Sciatic nerve (tissue), 2 donors: ENCODE measurements around the gene REEP6. TPM values are rescaled to one million over a fixed set of nuclear protein-coding genes. Genes with fewer than 3 reads are reported as not detected.

Experiments
- ATAC-seq: fragments of 200-7000 bp; cut with Tn5 transposase; one replicate; pipeline ENCODE4 v1.9.1; 2020; ENCODE audit warnings: mild to moderate bottlenecking, moderate library complexity
- DNase-seq: peaks from one replicate; pipeline ENCODE4 v3.0.0-alpha.2; 2020; ENCODE audit warnings: low spot score
- intact Hi-C: fragments of 100-400 bp; cut with DNase I; formaldehyde crosslinking; loops from one replicate; pipeline ENCODE4 v1.14.2; 2022
- total RNA-seq: library from RNA; stranded (reverse); fragmentation: NEBNext Ultra II Directional; extraction: Animal tissue kit (Norgen Biotek cat#: 25700); gene quantifications from one replicate; pipeline ENCODE4 v1.2.1, GENCODE V29; 2021
- donor health status: DM: no; HTN: no; CAD: no.
- donor health status: DM: no; HTN: no; CAD: no.

REEP6 gene
- total RNA-seq, 1 donor from 2014 or later: 3.9 TPM

DNA sequence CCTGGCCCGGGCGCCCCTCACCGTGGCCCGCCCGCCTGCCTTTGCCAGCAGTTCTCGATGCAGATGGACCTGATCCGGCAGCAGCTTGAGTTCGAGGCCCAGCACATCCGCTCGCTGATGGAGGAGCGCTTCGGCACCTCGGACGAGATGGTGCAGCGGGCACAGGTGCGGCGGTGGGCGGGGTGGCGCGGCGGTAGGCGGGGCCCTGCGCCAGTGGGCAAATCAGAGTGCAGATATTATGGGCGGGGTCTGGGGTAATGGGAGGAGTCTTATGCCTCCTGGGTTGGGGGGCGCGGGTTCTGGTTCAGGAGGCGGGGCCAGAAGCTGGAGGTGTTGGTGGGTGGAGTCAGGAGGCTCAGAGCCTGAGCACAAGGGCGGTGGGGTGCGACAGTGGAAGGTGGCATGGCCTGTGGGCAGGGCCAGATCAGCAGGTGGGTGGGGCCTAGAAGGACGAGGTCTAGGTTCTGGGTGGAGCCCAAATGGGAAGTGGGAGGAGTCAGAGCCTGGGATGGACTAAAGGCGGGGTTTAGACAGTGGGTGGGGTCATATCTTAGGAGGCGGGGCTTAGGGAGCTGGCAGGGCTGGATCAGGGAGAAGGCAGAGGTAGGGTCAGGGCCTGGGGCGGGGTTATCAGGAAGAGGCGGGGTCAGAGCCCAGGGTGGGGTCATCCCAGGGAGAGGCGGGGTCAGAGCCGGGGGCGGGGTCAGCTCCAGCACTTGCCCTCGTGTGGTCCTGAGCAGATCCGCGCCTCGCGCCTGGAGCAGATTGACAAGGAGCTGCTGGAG is 35.5 kb upstream of the REEP6 start:
- DNase-seq (peak; percentile 75), ATAC-seq (peak; percentile 3)
- intact Hi-C loops: no loop called here

DNA sequence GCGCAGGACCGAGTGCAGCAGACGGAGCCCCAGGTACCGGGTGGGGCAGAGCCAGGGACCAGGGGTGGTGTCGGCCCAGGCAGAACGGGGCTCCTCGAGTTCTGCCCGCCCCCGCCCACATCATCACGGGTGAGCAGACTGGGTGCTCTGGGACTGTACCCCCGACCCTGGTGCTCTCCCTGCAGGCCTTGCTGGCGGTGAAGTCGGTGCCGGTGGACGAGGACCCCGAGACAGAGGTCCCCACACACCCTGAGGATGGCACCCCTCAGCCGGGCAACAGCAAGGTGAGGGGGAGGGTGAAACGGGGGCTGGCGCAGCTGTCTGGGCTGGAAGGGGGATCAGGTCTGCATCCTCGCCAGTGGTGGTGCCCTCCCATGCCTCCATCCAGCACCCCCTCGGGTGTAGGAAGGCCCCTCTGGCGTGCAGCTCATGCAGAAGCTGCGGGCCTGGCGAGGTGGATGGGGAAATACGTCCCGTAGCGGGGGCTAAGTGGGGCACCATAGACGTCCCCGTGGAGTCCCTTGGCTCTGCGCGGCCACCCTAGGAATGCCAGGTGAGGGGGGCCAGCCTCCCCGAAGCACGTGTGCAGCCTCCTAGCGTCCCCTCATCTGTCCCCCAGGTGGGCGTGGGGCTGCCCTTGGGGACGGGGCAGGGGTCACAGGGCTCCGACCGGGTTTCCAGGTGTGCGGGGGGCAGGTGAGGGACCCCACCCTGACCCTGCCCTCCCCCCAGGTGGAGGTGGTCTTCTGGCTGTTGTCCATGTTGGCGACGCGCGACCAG is 34.7 kb upstream of the REEP6 start:
- DNase-seq: no peak
- no peak for ATAC-seq
- intact Hi-C loops: no loop called here

DNA sequence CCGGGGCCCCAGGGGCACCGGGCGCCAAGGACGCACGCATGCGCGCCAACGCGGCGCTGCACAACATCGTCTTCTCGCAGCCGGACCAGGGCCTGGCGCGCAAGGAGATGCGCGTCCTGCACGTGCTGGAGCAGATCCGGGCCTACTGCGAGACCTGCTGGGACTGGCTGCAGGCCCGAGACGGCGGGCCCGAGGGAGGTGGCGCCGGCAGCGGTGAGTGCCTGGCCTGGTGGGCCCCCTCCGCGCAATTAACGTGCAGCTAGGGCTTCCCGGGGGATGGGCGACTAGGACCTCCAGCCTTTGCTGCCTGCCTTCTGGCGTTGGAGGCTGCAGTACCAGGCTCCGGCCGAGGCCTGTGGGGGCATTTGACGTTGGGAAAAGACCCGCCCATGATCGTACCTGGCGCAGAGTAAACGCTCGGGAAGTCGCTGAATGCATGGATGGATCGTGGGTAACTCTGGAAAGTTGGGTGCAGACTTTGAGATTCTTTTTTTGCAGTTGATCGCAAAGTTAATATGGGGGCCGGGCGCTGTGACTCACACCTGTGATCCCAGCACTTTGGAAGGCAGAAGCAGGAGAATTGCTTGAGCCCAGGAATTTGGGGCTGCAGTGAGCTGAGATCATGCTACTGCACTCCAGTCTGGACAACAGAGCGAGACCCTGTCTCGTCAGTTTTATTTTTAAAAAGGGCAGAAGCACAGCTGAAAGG is 33.8 kb upstream of the REEP6 start:
- ATAC-seq (no peak), DNase-seq (no peak)
- intact Hi-C loops: no loop called here

DNA sequence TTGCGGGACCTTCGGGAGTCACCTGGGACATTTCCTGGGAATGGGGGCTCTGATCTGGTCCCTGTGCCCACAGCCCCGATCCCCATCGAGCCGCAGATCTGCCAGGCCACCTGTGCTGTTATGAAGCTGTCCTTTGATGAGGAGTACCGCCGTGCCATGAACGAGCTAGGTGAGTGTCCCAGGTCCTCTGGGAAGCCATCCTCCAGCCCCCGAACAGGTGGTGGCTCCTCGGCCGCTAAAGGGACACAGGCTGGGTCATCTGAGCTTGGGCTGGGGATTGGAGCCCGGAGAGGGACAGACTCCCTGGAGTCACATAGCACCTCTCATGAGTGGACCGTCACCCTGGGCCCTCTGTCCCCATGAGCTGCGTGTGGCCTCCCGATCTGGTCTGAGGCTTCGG is 33.1 kb upstream of the REEP6 start:
- DNase-seq (no peak), ATAC-seq (no peak)
- intact Hi-C loops: no loop called here

DNA sequence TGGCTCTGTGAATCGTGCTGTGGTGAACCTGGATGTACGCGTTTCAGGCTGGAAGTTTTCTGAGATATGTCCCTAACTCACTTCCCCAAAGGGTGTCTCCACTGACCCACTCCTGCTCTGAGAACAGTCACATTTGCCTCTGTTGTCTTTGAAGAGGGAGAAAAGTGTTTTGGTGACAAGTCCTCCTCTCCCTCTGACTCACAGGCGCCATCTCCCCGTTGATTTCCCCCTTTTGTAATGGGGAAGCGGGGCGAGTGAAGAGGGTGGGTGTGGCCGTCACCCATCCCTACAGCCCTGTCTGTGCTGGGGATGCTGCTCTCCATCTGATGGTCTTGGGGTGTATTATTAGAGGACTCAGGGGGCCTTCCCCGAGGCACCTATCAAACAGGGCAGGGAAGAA is 31.5 kb upstream of the REEP6 start:
- no peak for DNase-seq
- intact Hi-C loops: no loop called here
- no peak for ATAC-seq

DNA sequence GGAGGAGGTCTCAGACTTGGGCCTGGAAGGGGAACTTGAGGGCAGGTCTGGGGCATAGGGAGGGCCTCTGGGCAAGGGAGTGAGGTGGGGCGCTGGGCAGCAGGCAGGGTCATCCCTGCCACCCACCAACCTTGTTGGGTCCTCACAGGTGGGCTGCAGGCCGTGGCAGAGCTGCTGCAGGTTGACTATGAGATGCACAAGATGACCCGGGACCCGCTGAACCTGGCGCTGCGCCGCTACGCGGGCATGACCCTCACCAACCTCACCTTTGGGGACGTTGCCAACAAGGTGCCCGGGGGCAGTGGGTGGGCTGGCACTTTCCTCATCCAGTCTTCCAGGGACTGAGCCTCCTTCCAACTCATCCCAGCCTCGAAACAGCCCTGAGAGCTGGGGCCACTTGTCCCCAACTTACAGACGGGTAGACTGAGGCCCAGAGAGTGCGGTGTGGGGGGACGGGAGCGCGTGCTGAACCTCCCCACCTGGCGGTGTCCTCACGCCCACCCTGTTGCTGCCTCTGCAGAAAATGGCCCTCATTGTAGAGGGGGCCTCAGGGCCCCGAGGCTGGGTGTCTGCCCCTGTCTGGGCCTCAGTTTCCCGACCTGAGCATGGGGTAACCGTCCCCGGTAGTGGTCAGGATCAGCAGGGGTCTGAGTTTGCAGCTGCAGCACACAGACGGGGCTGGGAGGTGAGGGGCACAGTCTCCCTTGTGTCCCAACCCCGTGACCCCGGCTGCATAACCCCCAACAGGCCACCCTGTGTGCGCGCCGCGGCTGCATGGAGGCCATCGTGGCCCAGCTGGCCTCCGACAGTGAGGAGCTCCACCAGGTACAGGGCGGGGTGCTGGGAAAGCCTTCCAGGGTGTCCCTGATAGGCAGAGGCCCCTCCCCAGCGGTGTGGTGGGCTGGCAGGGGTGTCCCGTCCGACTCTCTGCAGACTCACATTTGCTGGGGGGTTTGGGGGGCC is 30.7 kb upstream of the REEP6 start:
- DNase-seq: no peak
- peak; percentile 12 for ATAC-seq
- intact Hi-C loops: no loop called here

DNA sequence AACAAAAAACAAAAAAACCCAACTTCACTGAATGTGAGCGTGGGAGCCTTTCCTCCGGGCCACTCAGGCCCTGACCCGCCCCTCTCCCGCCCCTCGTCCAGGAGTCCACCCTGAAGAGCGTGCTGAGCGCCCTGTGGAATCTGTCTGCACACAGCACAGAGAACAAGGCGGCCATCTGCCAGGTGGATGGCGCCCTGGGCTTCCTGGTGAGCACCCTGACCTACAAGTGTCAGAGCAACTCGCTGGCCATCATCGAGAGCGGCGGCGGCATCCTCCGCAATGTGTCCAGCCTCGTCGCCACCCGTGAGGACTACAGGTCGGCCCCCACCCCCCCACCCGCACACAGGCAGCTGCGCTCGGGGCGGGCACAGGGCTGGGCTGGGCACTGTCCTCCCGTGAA is 29.1 kb upstream of the REEP6 start:
- intact Hi-C loops: no loop called here
- DNase-seq (no peak), ATAC-seq (no peak)

DNA sequence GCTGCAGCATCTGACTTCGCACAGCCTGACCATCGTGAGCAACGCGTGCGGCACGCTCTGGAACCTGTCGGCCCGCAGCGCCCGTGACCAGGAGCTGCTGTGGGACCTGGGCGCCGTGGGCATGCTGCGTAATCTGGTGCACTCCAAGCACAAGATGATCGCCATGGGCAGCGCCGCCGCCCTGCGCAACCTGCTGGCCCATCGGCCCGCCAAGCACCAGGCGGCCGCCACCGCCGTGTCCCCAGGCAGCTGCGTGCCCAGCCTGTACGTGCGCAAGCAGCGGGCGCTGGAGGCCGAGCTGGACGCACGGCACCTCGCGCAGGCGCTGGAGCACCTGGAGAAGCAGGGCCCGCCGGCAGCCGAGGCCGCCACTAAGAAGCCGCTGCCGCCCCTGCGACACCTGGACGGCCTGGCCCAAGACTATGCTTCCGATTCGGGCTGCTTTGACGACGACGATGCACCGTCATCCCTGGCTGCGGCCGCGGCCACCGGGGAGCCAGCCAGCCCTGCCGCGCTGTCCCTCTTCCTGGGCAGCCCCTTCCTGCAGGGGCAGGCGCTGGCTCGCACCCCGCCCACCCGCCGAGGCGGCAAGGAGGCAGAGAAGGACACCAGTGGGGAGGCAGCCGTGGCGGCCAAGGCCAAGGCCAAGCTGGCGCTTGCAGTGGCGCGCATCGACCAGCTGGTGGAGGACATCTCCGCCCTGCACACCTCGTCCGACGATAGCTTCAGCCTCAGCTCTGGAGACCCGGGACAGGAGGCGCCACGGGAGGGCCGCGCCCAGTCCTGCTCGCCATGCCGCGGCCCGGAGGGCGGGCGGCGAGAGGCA is 25.6 kb upstream of the REEP6 start:
- intact Hi-C loops: no loop called here
- DNase-seq (no peak), ATAC-seq (no peak)

DNA sequence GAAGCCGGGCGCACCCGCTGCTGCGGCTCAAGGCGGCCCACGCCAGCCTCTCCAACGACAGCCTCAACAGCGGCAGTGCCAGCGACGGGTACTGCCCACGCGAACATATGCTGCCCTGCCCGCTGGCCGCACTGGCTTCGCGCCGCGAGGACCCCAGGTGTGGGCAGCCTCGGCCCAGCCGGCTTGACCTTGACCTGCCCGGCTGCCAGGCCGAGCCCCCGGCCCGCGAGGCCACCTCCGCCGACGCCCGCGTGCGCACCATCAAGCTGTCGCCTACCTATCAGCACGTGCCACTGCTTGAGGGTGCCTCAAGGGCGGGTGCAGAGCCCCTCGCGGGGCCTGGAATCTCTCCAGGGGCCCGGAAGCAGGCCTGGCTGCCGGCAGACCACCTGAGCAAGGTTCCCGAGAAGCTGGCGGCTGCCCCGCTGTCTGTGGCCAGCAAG is 24.9 kb upstream of the REEP6 start:
- DNase-seq (no peak), ATAC-seq (no peak)
- intact Hi-C loops: no loop called here

DNA sequence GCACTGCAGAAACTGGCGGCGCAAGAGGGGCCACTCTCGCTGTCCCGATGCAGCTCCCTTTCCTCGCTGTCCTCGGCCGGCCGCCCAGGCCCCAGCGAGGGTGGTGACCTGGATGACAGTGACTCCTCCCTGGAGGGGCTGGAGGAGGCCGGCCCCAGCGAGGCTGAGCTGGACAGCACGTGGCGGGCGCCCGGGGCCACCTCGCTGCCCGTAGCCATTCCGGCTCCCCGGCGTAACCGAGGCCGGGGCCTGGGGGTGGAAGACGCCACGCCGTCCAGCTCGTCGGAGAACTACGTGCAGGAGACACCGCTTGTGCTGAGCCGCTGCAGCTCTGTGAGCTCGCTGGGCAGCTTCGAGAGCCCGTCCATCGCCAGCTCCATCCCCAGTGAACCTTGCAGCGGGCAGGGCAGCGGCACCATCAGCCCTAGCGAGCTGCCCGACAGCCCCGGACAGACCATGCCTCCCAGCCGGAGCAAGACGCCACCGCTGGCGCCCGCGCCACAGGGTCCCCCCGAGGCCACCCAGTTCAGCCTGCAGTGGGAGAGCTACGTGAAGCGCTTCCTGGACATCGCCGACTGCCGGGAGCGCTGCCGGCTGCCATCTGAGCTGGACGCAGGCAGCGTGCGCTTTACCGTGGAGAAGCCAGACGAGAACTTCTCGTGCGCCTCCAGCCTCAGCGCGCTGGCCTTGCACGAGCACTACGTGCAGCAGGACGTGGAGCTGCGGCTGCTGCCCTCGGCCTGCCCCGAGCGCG is 24.3 kb upstream of the REEP6 start:
- ATAC-seq (no peak), DNase-seq (no peak)
- intact Hi-C loops: no loop called here

DNA sequence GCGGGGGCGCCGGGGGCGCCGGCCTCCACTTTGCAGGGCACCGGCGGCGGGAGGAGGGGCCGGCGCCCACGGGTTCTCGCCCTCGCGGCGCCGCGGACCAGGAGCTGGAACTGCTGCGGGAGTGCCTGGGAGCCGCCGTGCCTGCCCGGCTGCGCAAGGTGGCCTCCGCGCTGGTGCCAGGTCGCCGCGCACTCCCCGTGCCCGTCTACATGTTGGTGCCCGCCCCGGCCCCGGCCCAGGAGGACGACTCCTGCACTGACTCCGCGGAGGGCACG is 23.8 kb upstream of the REEP6 start:
- no peak for DNase-seq
- intact Hi-C loops: no loop called here
- no peak for ATAC-seq

DNA sequence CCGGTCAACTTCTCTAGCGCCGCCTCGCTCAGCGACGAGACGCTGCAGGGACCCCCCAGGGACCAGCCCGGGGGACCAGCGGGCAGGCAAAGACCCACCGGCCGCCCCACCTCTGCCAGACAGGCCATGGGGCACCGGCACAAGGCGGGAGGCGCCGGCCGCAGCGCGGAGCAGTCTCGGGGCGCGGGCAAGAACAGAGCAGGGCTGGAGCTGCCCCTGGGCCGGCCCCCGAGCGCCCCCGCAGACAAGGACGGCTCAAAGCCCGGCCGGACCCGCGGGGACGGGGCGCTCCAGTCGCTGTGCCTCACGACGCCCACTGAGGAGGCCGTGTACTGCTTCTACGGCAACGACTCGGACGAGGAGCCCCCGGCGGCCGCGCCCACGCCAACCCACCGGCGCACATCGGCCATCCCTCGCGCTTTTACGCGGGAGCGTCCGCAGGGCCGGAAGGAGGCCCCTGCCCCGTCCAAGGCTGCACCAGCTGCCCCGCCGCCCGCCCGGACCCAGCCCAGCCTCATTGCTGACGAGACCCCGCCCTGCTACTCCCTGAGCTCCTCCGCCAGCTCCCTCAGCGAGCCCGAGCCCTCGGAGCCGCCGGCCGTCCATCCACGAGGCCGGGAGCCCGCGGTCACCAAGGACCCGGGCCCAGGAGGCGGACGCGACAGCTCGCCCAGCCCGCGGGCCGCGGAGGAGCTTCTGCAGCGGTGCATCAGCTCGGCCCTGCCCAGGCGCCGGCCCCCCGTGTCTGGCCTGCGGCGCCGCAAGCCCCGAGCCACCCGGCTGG is 23.3 kb upstream of the REEP6 start:
- ATAC-seq (no peak), DNase-seq (no peak)
- intact Hi-C loops: no loop called here

DNA sequence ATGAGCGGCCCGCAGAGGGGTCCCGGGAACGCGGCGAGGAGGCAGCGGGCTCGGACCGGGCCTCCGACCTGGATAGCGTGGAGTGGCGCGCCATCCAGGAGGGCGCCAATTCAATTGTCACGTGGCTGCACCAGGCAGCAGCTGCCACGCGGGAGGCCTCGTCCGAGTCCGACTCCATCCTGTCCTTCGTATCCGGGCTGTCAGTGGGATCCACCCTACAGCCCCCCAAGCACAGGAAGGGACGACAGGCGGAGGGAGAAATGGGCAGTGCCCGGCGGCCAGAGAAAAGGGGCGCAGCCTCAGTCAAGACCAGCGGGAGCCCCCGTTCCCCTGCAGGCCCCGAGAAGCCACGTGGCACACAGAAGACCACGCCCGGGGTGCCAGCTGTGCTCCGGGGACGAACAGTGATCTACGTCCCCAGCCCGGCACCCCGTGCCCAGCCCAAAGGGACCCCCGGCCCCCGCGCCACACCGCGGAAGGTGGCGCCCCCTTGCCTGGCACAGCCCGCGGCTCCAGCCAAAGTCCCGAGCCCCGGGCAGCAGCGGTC is 22.6 kb upstream of the REEP6 start:
- DNase-seq: no peak
- intact Hi-C loops: no loop called here
- no peak for ATAC-seq

DNA sequence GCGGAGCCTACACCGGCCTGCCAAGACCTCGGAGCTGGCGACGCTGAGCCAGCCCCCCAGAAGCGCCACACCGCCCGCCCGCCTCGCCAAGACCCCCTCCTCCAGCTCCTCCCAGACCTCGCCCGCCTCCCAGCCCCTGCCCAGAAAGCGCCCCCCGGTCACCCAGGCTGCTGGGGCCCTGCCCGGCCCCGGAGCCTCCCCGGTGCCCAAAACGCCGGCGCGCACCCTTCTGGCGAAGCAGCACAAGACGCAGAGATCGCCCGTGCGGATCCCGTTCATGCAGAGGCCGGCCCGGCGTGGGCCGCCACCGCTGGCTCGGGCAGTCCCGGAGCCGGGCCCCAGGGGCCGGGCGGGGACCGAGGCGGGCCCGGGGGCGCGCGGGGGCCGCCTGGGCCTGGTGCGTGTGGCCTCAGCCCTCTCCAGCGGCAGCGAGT is 22.1 kb upstream of the REEP6 start:
- intact Hi-C loops: no loop called here
- DNase-seq (no peak), ATAC-seq (no peak)

DNA sequence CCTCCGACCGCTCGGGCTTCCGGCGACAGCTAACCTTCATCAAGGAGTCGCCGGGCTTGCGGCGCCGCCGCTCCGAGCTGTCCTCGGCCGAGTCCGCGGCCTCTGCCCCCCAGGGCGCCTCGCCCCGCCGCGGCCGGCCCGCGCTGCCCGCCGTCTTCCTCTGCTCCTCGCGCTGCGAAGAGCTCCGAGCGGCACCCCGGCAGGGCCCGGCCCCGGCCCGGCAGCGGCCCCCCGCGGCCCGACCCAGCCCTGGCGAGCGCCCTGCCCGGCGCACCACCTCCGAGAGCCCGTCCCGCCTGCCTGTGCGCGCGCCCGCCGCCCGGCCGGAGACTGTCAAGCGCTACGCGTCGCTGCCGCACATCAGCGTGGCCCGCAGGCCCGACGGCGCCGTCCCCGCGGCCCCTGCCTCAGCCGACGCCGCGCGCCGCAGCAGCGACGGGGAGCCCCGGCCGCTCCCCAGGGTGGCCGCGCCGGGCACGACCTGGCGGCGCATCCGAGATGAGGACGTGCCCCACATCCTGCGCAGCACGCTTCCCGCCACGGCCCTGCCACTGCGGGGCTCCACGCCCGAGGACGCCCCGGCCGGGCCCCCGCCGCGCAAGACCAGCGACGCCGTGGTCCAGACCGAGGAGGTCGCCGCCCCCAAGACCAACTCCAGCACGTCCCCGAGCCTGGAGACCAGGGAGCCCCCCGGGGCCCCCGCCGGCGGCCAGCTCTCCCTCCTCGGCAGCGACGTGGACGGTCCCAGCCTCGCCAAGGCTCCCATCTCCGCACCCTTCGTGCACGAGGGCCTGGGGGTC is 21.5 kb upstream of the REEP6 start:
- intact Hi-C loops: no loop called here
- ATAC-seq (no peak), DNase-seq (no peak)

DNA sequence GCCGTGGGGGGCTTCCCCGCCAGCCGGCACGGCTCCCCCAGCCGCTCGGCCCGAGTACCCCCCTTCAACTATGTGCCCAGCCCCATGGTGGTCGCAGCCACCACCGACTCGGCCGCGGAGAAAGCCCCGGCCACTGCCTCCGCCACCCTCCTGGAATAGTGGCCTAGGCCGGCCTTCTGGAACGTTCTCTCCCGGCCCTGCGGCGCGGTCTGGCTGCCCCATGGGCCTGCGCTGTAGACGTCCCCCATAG is 21.0 kb upstream of the REEP6 start:
- DNase-seq (no peak), ATAC-seq (no peak)
- intact Hi-C loops: no loop called here
